Heart right ventricle (tissue), 16 donors: Measurements from ENCODE around the gene BNC2. TPM values are rescaled to one million over a fixed set of nuclear protein-coding genes. Genes with fewer than 3 reads are reported as not detected.

Experiments used
- ATAC-seq, 8 donors: fragments of 200-7000 bp; cut with Tn5 transposase; one replicate each; pipeline ENCODE4 v1.9.1; 2020; ENCODE audit warnings: mild to moderate bottlenecking in 8 of 8, moderate library complexity in 8 of 8, moderate number of reproducible peaks in 1 of 8
- DNase-seq, 2 donors: peaks; one replicate each; pipeline ENCODE4 v3.0.0-alpha.2; 2020
- H3K27ac ChIP-seq, 10 donors: fragments of 200-600 bp; sonication (generic) in 2 of 10; one replicate each; pipeline versions ENCODE4 v1.5.0 to v1.8.0; 2020 to 2022; ENCODE audit warnings: mild to moderate bottlenecking in 3 of 10
- H3K27me3 ChIP-seq, 7 donors: fragments of 200-600 bp; one replicate each; pipeline ENCODE4 v1.8.0; 2021 to 2022; ENCODE audit warnings: mild to moderate bottlenecking in 2 of 7
- H3K36me3 ChIP-seq, 9 donors: fragments of 200-600 bp; sonication (generic) in 1 of 9; one replicate each; pipeline versions ENCODE4 v1.5.0 to v1.8.0; 2020 to 2022; ENCODE audit warnings: mild to moderate bottlenecking in 2 of 9
- H3K4me1 ChIP-seq, 9 donors: fragments of 200-600 bp; sonication (generic) in 1 of 9; one replicate each; pipeline versions ENCODE4 v1.5.0 to v1.8.0; 2020 to 2022; ENCODE audit warnings: mild to moderate bottlenecking in 4 of 9
- H3K4me3 ChIP-seq, 10 donors: fragments of 200-600 bp; sonication (generic) in 2 of 10; one replicate each; pipeline versions ENCODE4 v1.5.0 to v1.8.0; 2020 to 2022; ENCODE audit warnings: mild to moderate bottlenecking in 7 of 10, moderate library complexity in 2 of 10
- H3K9me3 ChIP-seq, 11 donors: fragments of 200-600 bp in 10 of 11; sonication (generic) in 2 of 11; one replicate each; pipeline versions ENCODE4 v1.5.0 to v1.8.0; 2013 to 2022; ENCODE audit warnings: mild to moderate bottlenecking in 2 of 11, control low read depth in 1 of 11, moderate library complexity in 1 of 11
- WGBS, 2 donors: extraction: QIAGEN DNeasy Blood & Tissue Kit; methylation state at CpG; one replicate each; pipeline ENCODE4 v1.1.7; 2013; ENCODE audit warnings: inconsistent platforms in 1 of 2; 5-methylcytosine and 5-hydroxymethylcytosine counted together
- intact Hi-C, 10 donors: fragments of 100-400 bp; cut with DNase I; formaldehyde crosslinking; loops; one replicate each; pipeline versions ENCODE4 v1.11.1 to v1.14.2; 2022
- polyA plus RNA-seq, 2 donors: library from polyadenylated mRNA; stranded (reverse); fragments of 200-250 nt; gene quantifications; one replicate each; pipeline ENCODE4 v1.2.3, GENCODE V29; 2013
- total RNA-seq, 10 donors: library from RNA; stranded (reverse); fragmentation: NEBNext Ultra II Directional in 3 of 10; extraction: Animal tissue kit (Norgen Biotek cat#: 25700) in 3 of 10; gene quantifications; one replicate each; pipeline versions ENCODE4 v1.2.1 to v1.2.4, GENCODE V29; 2021 to 2023
- TF ChIP-seq, protein P1 (sequence below), 9 donors: fragments of 200-600 bp; sonication (generic) in 2 of 9; IDR thresholded peaks; one replicate each; pipeline versions ENCODE4 v1.5.0 to v1.8.0; 2021 to 2022; ENCODE audit warnings: antibody characterized with exemption in 9 of 9, mild to moderate bottlenecking in 5 of 9, moderate library complexity in 1 of 9
- donor health status: Arrhythmogenic right ventricular cardiomyopathy.
- donor health status: ischemic (EF 13 %, LVEDD 7.1; RV severe dilation, severe dysfunction).
- donor health status: healthy with polysubstance abuse.
- donor health status: DM: no; HTN: yes; CAD: no.
- donor health status: DM: no; HTN: no; CAD: no.
- donor health status: ischemic (EF 25% LVEDD 6.9; RV normal size, moderate dysfunction).
- donor health status: ischemic (EF 25% LVEDD 5.7; RV mildly dilated, moderate dysfunction).
- donor health status: healthy.
- donor health status: DM: yes; HTN: yes; CAD: no.
- donor health status: Ischemic cardiomyopathy.
- donor health status: ischemic (EF 35%, LVEDD 5.7; RV mildly dilated, moderate dysfunction).
- donor health status: nonischemic (EF 11% LVEDD 7.7; RV severe dilation, severe dysfunction).
- donor health status: DM: yes; HTN: yes; CAD: no.
- donor health status: PGD.
- donor health status: ischemic (EF 29% LVEDD 5.4; RV normal size, mild dysfunction).
- donor health status: nonischemic (EF 23%, LVEDD 6.1; RV moderate dilation, normal function).

BNC2 gene
- total and polyA plus RNA-seq, 12 donors, result 0.49 to 7.3 (median 3.2) TPM

- WGBS, 2 donors, result 95 to 97% methylated on average over 1 of the region's 1 CpG
- Histone ChIP-seq H3K36me3 (peaks cover 0 to 12% (median 0%) of the 10 kb centered on the region in 9 donors), H3K4me3 (no peak overlapping the region), H3K4me1 (peaks cover 0 to 4% (median 0%) of the 10 kb centered on the region in 9 donors), H3K9me3 (no peaks in the 10 kb centered on the region), H3K27me3 (no peaks in the 10 kb centered on the region), H3K27ac (no peak overlapping the region)
- ATAC-seq (no peak), DNase-seq (no peak)
- TF ChIP-seq, protein P1, sequence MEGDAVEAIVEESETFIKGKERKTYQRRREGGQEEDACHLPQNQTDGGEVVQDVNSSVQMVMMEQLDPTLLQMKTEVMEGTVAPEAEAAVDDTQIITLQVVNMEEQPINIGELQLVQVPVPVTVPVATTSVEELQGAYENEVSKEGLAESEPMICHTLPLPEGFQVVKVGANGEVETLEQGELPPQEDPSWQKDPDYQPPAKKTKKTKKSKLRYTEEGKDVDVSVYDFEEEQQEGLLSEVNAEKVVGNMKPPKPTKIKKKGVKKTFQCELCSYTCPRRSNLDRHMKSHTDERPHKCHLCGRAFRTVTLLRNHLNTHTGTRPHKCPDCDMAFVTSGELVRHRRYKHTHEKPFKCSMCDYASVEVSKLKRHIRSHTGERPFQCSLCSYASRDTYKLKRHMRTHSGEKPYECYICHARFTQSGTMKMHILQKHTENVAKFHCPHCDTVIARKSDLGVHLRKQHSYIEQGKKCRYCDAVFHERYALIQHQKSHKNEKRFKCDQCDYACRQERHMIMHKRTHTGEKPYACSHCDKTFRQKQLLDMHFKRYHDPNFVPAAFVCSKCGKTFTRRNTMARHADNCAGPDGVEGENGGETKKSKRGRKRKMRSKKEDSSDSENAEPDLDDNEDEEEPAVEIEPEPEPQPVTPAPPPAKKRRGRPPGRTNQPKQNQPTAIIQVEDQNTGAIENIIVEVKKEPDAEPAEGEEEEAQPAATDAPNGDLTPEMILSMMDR (IDR thresholded peaks at IDR 0.05), result no peak
- intact Hi-C loops, result no loop called here
These were observed 318.8 kb downstream of the BNC2 start for GRCh38 chr9:16551692-16552091.

DNA sequence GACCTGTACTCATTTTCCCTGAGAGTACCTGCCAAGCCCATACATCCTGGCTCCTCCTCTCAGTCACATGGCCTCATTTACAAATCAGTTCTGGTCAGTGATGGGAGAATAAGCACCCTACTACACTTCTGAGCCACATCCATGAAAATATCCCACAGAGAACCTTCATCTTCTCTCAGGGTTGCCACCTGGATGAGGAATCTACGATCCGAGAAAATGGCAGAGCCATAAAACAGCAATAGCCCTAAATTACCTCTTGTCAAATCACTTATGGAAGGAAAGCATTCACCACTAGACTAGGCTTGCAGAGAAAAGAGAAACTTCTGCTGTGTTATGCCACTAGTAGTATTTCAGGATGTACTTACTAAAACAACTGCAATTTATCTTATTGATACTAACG is 324.8 kb downstream of the BNC2 start:
- intact Hi-C loops, result no loop called here
- 94 to 98% methylated on average over 3 of the region's 3 CpGs for WGBS, 2 donors
- Histone ChIP-seq H3K9me3 (no peaks in the 10 kb centered on the region), H3K36me3 (no peaks in the 10 kb centered on the region), H3K4me3 (no peak overlapping the region), H3K27me3 (no peaks in the 10 kb centered on the region), H3K27ac (no peak overlapping the region), H3K4me1 (peaks cover 0 to 16% (median 9%) of the 10 kb centered on the region in 9 donors)
- DNase-seq (no peak), ATAC-seq (no peak)
- TF ChIP-seq, protein P1 (IDR thresholded peaks at IDR 0.05), result no peak

- intact Hi-C loops, result no loop called here
- DNase-seq (no peak), ATAC-seq (no peak)
- 83 to 91% methylated on average over 1 of the region's 1 CpG for WGBS, 2 donors
- Histone ChIP-seq H3K36me3 (no peaks in the 10 kb centered on the region), H3K9me3 (no peaks in the 10 kb centered on the region), H3K4me1 (peaks cover 0 to 16% (median 9%) of the 10 kb centered on the region in 9 donors), H3K27ac (no peak overlapping the region), H3K4me3 (no peak overlapping the region), H3K27me3 (no peaks in the 10 kb centered on the region)
- TF ChIP-seq, protein P1 (IDR thresholded peaks at IDR 0.05), result no peak
These were observed 325.6 kb downstream of the BNC2 start for GRCh38 chr9:16544842-16545241.

DNA sequence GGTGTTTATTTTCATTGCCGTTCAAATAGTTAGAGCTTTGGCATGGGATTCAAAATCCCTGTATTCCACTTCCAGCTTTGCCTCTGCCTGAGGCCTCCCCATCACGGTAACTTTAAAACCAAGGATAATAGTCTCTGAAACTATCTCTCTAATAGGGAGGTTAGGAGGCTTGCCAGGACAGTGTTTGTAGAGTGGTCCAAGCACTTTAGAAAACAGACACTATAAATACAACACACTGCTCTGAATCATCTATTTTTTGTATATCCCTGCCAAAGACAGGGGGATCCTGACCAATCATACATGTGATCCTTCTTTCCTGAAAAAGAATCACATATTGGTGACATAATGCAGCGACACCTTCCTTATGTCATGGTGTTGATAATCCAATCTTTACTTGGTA is 326.8 kb downstream of the BNC2 start:
- TF ChIP-seq, protein P1 (IDR thresholded peaks at IDR 0.05), result no peak
- Histone ChIP-seq H3K4me1 (peaks cover 0 to 16% (median 9%) of the 10 kb centered on the region in 9 donors), H3K9me3 (no peaks in the 10 kb centered on the region), H3K4me3 (no peak overlapping the region), H3K36me3 (no peaks in the 10 kb centered on the region), H3K27me3 (no peaks in the 10 kb centered on the region), H3K27ac (no peak overlapping the region)
- DNase-seq, result no peak
- ATAC-seq, result no peak
- WGBS, 2 donors, result 84 to 89% methylated on average over 3 of the region's 3 CpGs
- intact Hi-C loops, result no loop called here
